Uterus (tissue), 4 donors: ENCODE results near the gene LPCAT3. TPM values are rescaled to one million over a fixed set of nuclear protein-coding genes. Genes with fewer than 3 reads are reported as not detected.

ENCODE experiments used
- DNase-seq, 2 donors: peaks; one replicate each; pipeline ENCODE4 v3.0.0-alpha.2; 2019 to 2020
- H3K27ac ChIP-seq, 2 donors: fragments of 200-600 bp; sonication (generic); 1 replicate in 1 of 2; 2 replicates in 1 of 2; pipeline ENCODE4 v1.5.1; 2016 to 2018
- H3K27me3 ChIP-seq, 2 donors: fragments of 200-600 bp; sonication (generic); one replicate each; pipeline ENCODE4 v1.5.1; 2018 to 2019; ENCODE audit warnings: control low read depth in 1 of 2
- H3K36me3 ChIP-seq, 2 donors: fragments of 200-600 bp; sonication (generic); one replicate each; pipeline ENCODE4 v1.5.1; 2019; ENCODE audit warnings: control low read depth in 1 of 2
- H3K4me1 ChIP-seq, 2 donors: fragments of 200-600 bp; sonication (generic); one replicate each; pipeline ENCODE4 v1.5.1; 2018 to 2019; ENCODE audit warnings: control low read depth in 1 of 2
- H3K4me3 ChIP-seq, 2 donors: fragments of 200-600 bp; sonication (generic); 1 replicate in 1 of 2; 2 replicates in 1 of 2; pipeline ENCODE4 v1.5.1; 2018 to 2019; ENCODE audit warnings: mild to moderate bottlenecking in 1 of 2
- H3K9me3 ChIP-seq, 2 donors: fragments of 200-600 bp; sonication (generic); one replicate each; pipeline ENCODE4 v1.5.1; 2019; ENCODE audit warnings: control low read depth in 1 of 2
- POLR2A ChIP-seq, 2 donors: fragments of 450-650 bp; IDR thresholded peaks; one replicate each; pipeline ENCODE4 v1.6.1; 2016; ENCODE audit warnings: antibody characterized with exemption in 2 of 2, mild to moderate bottlenecking in 1 of 2, moderate library complexity in 1 of 2
- intact Hi-C: fragments of 100-400 bp; cut with DNase I; formaldehyde crosslinking; loops from one replicate; pipeline ENCODE4 v1.15.1; 2023; ENCODE audit warnings: low total_unique reads
- total RNA-seq, 4 donors: library from RNA; depleted of rRNA in 3 of 4; stranded (reverse); fragments of >200 nt in 3 of 4; gene quantifications; one replicate each; pipeline versions ENCODE4 v1.1.0 to v1.2.4, GENCODE V29; 2014 to 2023
- TF ChIP-seq, protein P1 (sequence below), 4 experiments: fragments of 200-600 bp in 2 of 4; fragments of 450-650 bp in 2 of 4; sonication (generic) in 2 of 4; IDR thresholded peaks; one replicate each; pipeline ENCODE4 v1.5.1; 2016 to 2019; ENCODE audit warnings: antibody characterized with exemption in 4 of 4, mild to moderate bottlenecking in 2 of 4, moderate library complexity in 1 of 4
- donor health status: DM: yes; HTN: yes; CAD: no.

The LPCAT3 gene
- total RNA-seq, 4 donors from 2014 or later = 10.2 to 45.1 (median 17.1) TPM

- H3K4me3 ChIP-seq = no peak overlapping the region
- H3K36me3 ChIP-seq = no peaks in the 10 kb centered on the region
- intact Hi-C loops = no loop called here
- no peak overlapping the region for H3K27ac ChIP-seq
- DNase-seq = no peak
- H3K4me1 ChIP-seq = peaks cover 0 to 3% of the 10 kb centered on the region in 2 donors
- no peaks in the 10 kb centered on the region for H3K9me3 ChIP-seq
- no peaks in the 10 kb centered on the region for H3K27me3 ChIP-seq
- TF ChIP-seq POLR2A (IDR thresholded peaks at IDR 0.05) = no peak
- TF ChIP-seq, protein P1, sequence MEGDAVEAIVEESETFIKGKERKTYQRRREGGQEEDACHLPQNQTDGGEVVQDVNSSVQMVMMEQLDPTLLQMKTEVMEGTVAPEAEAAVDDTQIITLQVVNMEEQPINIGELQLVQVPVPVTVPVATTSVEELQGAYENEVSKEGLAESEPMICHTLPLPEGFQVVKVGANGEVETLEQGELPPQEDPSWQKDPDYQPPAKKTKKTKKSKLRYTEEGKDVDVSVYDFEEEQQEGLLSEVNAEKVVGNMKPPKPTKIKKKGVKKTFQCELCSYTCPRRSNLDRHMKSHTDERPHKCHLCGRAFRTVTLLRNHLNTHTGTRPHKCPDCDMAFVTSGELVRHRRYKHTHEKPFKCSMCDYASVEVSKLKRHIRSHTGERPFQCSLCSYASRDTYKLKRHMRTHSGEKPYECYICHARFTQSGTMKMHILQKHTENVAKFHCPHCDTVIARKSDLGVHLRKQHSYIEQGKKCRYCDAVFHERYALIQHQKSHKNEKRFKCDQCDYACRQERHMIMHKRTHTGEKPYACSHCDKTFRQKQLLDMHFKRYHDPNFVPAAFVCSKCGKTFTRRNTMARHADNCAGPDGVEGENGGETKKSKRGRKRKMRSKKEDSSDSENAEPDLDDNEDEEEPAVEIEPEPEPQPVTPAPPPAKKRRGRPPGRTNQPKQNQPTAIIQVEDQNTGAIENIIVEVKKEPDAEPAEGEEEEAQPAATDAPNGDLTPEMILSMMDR (IDR thresholded peaks at IDR 0.05) = no peak
Measured at GRCh38 chr12:6957151-6957701, 61.0 kb downstream of the LPCAT3 start.

DNA sequence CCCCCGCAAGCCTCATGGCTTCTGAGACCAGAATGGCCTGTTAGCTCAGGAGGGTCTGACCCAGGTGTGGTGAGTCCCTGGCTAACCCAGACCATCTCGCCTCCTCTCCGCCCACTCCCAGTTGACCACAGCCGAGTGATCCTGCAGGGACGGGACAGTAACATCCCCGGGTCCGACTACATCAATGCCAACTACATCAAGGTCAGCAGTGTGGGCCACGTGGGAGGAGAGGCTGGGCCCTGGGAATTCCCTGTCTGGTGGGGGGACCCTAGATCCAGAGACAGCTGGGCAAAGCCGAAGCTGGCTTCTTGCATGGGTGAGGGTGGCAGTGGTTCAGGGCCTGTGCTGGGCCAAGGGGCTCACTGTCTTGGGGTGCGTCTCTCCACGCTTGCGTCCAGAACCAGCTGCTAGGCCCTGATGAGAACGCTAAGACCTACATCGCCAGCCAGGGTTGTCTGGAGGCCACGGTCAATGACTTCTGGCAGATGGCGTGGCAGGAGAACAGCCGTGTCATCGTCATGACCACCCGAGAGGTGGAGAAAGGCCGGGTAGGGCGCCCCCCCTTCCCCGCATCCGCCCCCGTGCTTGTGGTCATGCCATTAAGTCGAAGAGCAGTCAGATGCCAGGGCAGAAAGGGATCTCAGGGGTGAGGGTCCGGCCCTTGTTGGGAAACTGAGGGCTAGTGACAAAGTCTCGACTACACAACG is 62.1 kb downstream of the LPCAT3 start:
- Histone ChIP-seq H3K4me3 (no peak overlapping the region), H3K27me3 (no peaks in the 10 kb centered on the region), H3K9me3 (no peaks in the 10 kb centered on the region), H3K36me3 (no peaks in the 10 kb centered on the region), H3K27ac (no peak overlapping the region), H3K4me1 (no peaks in the 10 kb centered on the region)
- intact Hi-C loops = no loop called here
- DNase-seq = no peak
- TF ChIP-seq, protein P1 (IDR thresholded peaks at IDR 0.05) = no peak
- TF ChIP-seq POLR2A (IDR thresholded peaks at IDR 0.05) = no peak

GRCh38 chr12:6955108-6956020 is 62.9 kb downstream of the LPCAT3 start:
- intact Hi-C loops = no loop called here
- DNase-seq = no peak
- H3K27me3 ChIP-seq = no peaks in the 10 kb centered on the region
- H3K4me1 ChIP-seq = no peaks in the 10 kb centered on the region
- no peak overlapping the region for H3K4me3 ChIP-seq
- H3K9me3 ChIP-seq = no peaks in the 10 kb centered on the region
- H3K27ac ChIP-seq = no peak overlapping the region
- no peaks in the 10 kb centered on the region for H3K36me3 ChIP-seq
- TF ChIP-seq, protein P1 (IDR thresholded peaks at IDR 0.05) = no peak
- TF ChIP-seq POLR2A (IDR thresholded peaks at IDR 0.05) = no peak

DNA sequence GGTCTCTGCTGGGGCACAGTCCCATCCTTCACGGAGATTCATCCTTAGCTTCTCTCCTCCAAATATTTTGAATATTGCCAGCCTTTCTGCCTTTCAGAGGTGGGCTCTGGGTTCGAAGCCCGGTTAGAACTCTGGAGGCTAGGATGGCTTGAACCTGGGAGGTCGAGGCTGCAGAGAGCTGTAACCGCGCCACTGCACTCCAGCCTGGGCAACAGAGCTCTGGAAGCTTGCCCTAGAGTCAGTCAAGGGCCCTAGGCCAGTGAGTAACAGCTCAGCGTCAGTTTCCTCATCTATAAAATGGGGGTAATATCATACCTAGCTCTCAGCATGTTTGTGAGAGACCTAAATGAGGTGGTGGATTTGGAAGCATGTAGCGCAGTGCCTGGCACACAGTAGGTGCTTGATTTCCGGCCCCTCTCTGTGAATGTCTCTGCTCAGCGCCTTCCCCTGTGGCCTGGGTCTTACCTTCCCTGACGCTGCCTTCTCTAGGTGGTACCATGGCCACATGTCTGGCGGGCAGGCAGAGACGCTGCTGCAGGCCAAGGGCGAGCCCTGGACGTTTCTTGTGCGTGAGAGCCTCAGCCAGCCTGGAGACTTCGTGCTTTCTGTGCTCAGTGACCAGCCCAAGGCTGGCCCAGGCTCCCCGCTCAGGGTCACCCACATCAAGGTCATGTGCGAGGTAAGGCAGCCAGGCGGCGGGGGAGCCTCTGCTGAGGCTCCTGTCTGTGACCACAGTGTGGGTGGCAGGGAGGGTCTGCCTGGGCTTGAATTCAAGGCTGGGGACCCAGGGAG is 63.8 kb downstream of the LPCAT3 start:
- Histone ChIP-seq H3K4me3 (no peak overlapping the region), H3K9me3 (no peaks in the 10 kb centered on the region), H3K27me3 (no peaks in the 10 kb centered on the region), H3K36me3 (no peaks in the 10 kb centered on the region), H3K4me1 (no peaks in the 10 kb centered on the region), H3K27ac (no peak overlapping the region)
- intact Hi-C loops = no loop called here
- DNase-seq = no peak
- TF ChIP-seq, protein P1 (IDR thresholded peaks at IDR 0.05) = no peak
- no peak for TF ChIP-seq POLR2A (IDR thresholded peaks at IDR 0.05)
